GDM1 (cell line): ENCODE measurements around the gene CSNK1D.
A peak's percentile ranks its signal among the peaks of the same experiment; 100 is the strongest.

Experiments
- DNase-seq: peaks from one replicate; lab custom pipeline; 2025; lab: John Stamatoyannopoulos, UW

Gene CSNK1D

GRCh38 chr17:82310877-82311276 lies 37.4 kb upstream of the CSNK1D start:
- no peak for DNase-seq

- DNase-seq: no peak
Observed at GRCh38 chr17:82309656-82310570, 36.4 kb upstream of the CSNK1D start.

GRCh38 chr17:82305727-82306300 lies 32.3 kb upstream of the CSNK1D start:
- DNase-seq: peak; percentile 75

GRCh38 chr17:82304826-82305726 lies 31.6 kb upstream of the CSNK1D start:
- no peak for DNase-seq

GRCh38 chr17:82303944-82304808 lies 30.7 kb upstream of the CSNK1D start:
- no peak for DNase-seq

GRCh38 chr17:82302991-82303943 lies 29.8 kb upstream of the CSNK1D start:
- peak; percentile 28 for DNase-seq

GRCh38 chr17:82302568-82302963 lies 29.1 kb upstream of the CSNK1D start:
- no peak for DNase-seq

GRCh38 chr17:82301916-82302567 lies 28.5 kb upstream of the CSNK1D start:
- peak; percentile 18 for DNase-seq

GRCh38 chr17:82301300-82301915 lies 27.9 kb upstream of the CSNK1D start:
- no peak for DNase-seq

GRCh38 chr17:82300707-82301270 lies 27.3 kb upstream of the CSNK1D start:
- DNase-seq: peak; percentile 62

GRCh38 chr17:82300228-82300627 lies 26.7 kb upstream of the CSNK1D start:
- DNase-seq: no peak

GRCh38 chr17:82299452-82299851 lies 26.0 kb upstream of the CSNK1D start:
- no peak for DNase-seq

GRCh38 chr17:82298538-82299421 lies 25.3 kb upstream of the CSNK1D start:
- DNase-seq: no peak

GRCh38 chr17:82297714-82298537 lies 24.4 kb upstream of the CSNK1D start:
- DNase-seq: peak; percentile 82

- peak; percentile 34 for DNase-seq
Observed at GRCh38 chr17:82297280-82297713, 23.8 kb upstream of the CSNK1D start.

- no peak for DNase-seq
Observed at GRCh38 chr17:82296511-82297279, 23.2 kb upstream of the CSNK1D start.
